Lung microvascular endothelial cell (primary cell): ENCODE results near the gene EIF5A. TPM values are rescaled to one million over a fixed set of nuclear protein-coding genes. Genes with fewer than 3 reads are reported as not detected.
"Not testable (repeated sequence)": the region's sequence is repeated elsewhere in the genome, so short reads cannot be mapped to it uniquely, and the experiment has no call there.

Source experiments
- DNase-seq, 2 donors: peaks; one replicate each; pipeline versions ENCODE4 v3.0.0 to v3.0.0-alpha.2; 2010; ENCODE audit warnings: low read depth in 2 of 2
- total RNA-seq: library from RNA; depleted of rRNA; stranded (reverse); fragments of >200 nt; gene quantifications from 2 replicates; pipeline ENCODE4 v1.2.1, GENCODE V29; 2014

Gene EIF5A
- total RNA-seq, 1 donor from 2014 or later, result 385 TPM

DNA sequence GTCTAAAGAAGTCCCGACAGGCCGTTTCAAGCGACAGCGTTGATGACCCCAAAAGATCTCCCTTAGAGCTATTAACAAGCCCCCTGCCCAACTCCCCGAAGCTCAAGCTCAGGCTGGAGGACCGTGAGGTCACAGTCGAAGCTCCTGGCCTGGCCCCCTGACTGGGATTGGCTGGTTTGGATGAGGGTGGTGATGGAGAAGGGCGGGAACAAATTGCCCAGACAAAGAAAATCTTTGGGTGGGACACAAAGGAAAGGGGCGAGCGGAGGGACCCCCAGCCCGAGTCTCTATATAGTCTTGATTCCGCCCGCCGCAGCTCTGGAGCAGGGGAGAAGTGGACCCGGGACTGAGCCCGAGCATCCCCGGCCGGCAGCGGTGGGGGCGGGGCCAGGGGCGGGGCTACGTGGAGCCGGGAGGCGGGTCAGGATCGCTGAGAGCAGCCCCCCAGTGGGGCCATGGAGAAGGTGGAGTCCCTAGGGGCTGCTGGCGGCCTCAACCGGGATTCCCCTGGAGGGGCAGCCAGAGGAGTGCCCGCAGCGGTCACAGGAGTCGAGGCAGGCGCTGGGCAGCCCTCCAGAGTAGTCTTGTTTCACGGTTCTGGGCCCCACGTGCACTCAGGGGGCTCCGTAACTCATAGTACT lies 22.7 kb downstream of the EIF5A start:
- peak; percentile 79 to 80 for DNase-seq

DNA sequence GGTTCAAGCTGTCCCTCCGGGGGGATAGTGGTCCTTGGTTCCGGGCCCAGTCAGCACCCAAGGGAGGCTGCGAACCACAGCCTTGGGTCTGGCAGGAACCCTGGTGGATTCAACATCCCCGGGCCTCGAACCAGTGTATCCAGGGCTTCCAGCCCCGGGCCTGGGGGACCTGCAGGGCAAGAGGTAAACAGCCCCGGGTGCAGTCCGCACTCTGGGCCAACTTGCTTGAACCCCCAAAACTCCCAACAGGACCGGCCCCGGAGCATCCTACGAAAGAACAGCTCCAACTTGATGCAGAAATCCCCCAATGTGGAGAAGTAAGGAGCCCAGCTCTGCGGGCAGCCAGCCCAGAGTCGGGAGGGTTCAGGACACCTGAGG lies 23.2 kb downstream of the EIF5A start:
- no peak for DNase-seq

DNA sequence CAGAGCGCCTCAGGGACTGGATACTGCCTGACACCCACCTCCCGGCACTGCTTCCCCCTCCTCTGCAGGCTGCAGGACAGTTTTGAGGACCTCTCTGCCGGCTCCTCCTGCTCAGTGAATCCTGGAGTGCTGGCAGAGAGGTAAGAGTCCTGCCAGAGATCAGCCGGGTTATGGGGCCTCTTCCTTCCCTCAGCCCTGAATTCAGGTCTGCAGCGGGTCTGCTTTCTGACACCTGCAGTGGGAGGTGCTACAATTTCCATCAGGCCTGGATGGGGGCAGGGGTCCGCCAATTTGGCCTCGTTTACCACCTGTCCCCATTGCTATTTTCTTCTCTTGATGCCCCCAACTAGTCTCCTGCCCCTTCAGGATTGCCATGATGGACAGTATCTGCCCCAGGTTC lies 24.7 kb downstream of the EIF5A start:
- DNase-seq, result no peak

DNA sequence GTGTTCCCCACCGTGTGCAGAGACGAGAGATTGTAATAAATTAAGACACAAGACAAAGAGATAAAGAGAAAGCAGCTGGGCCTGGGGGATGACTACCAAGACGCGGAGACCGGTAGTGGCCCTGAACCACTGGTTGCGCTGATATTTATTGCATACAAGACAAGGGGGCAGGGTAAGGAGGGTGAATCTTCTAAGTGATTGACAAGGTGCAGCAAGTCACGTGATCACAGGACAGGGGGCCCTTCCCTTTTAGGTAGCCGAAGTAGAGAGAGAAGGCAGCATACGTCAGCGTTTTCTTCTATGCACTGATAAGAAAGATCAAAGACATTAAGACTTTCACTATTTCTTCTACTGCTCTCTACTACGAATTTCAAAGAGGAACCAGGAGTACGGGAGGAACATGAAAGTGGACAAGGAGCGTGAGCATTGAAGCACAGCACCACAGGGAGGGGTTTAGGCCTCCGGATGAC lies 25.2 kb downstream of the EIF5A start:
- DNase-seq, result not testable (repeated sequence)

DNA sequence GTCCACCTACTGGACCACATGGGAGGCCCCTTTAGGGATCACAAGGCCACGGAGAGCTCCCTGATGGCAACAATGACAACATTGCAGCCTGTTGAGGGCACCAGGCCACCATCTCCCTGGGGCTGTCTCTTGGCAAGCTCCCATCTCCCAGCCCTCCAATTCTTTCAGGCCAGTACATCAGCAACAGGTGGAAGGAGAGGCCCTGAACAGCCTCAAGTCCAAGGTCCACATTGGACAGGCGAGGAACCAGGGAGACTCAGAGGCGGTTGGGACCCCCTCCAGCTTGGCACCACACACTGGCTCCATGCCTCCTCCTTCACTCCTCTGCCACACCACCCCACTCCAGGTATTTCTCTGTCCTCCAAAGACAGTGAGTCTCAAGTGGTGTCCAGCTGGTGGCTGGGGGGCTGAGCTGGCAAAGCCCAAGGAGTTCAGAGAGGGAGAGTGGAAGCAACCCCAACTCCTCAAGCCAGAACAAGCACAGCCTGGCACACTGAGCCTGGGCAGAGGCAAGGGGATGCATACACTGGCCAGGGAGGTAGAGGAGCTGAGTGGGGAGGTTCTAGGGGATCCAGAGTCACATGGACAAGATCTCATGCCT lies 27.6 kb downstream of the EIF5A start:
- no peak for DNase-seq

DNA sequence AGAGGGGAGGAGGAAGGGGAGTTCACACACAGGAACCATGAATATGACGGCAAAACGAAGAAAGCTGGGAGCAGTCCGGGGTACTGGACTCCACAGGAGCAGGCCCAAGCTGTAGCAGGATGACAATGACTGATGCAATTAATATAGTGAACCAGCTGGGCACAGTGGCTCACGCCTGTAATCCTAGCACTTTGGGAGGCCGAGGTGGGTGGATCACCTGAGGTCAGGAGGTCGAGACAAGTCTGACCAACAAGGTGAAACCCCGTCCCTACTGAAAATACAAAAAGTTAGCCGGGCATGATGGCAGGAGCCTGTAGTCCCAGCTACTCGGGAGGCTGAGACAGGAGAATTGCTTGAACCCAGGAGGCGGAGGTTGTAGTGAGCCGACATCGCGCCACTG lies 28.3 kb downstream of the EIF5A start:
- not testable (repeated sequence) for DNase-seq

DNA sequence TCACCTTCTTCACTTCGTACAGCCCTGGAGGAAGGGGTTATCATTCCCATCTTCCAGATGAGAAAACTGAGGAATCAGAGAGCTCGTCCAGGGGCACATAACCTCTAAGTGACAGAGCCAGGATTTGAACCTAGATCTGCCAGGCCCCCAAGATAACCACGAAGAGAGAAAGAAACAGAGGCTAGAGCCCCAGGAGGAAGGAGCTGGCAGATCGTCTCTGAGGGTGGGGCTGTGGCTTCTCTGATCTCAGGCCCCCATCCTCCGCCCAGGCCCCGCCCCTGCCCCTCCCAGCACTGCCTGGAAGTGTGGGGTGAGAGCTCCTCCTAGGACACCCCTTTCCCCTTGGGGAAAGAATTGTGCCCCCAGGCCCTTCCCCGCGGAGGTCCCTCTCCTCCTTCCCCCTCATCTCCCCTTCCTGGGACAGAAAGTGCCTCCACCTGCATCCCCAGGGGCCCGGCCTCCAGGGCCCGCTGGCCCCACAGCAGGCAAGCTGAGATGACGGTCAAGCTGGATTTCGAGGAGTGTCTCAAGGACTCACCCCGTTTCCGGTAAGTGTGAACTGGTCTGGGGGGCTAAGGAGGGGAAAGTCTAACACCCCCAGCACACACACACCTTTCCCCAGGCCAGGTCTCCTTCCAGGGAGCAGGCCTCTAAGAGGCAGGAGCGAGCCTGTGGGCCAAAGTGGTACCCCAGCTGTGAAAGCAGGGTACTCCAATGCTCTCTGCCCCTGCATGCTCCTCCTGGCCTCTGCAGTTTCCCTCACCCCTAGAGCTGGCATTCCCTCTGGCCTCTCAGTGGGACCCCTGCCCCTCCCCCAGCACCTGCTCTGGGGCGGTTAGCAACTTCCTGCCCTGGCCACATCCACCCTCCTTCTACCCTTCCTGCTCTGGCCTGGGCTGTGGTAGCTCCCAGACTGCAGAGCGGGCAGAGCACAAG lies 29.1 kb downstream of the EIF5A start, which contains the start of gene ACAP1:
TSS of gene ACAP1 (plus strand) at position 290 of the 936 bp plus-strand sequence. CDS start at position 496, 206 bp downstream.
- DNase-seq, result no peak

DNA sequence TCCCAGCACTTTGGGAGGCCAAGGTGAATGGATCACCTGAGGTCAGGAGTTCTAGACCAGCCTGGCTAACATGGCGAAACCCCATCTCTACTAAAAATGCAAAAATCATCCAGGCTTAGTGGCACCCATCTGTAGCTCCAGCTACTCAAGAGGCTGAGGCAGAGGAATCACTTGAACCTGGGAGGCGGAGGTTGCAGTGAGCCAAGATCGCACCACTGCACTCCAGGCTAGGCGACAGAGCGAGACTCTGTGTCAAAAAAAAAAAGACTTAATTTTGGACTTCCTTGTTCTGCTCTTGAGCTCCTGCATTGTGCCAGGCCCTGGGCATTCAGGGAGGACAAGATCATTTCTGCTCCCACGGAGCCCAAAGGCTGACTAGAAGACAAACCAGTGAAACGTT lies 30.2 kb downstream of the EIF5A start:
- not testable (repeated sequence) for DNase-seq

DNA sequence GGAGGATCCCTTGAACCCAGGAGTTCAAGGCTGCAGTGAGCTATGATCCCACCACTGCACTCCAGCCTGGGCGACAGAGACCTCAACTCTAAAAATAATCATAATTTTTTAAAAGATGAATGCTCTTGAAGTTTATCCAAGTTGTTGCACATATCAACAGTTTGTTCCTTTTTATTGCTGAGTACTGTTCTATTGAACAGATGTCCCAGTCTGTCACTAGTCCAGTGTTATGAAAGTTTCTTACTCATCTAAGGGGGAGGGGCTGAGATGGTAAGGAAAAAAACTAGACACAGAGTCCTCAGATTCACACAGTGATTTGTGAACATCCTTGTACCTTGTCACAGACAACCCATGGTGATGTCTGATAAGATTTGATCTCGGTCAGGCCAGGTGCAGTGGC lies 32.8 kb downstream of the EIF5A start:
- DNase-seq, result no peak

DNA sequence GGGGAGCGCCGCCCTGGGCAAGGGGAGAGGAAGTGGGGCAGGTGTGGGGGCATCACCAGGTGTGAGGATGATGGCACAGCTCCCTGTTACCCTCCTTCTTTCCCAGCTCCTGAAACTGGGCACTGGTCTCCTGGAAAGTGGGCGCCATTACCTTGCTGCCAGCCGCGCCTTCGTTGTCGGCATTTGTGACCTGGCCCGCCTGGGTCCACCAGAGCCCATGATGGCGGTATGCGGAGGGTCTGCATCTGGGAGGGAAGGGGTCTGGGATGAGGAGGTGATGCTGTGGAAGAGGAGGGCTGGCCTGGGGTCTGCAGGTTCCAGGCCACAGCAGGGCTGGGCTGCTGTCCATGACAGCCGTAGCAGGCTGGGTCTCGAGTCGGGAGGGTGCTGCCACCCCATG lies 34.4 kb downstream of the EIF5A start:
- DNase-seq, result no peak

DNA sequence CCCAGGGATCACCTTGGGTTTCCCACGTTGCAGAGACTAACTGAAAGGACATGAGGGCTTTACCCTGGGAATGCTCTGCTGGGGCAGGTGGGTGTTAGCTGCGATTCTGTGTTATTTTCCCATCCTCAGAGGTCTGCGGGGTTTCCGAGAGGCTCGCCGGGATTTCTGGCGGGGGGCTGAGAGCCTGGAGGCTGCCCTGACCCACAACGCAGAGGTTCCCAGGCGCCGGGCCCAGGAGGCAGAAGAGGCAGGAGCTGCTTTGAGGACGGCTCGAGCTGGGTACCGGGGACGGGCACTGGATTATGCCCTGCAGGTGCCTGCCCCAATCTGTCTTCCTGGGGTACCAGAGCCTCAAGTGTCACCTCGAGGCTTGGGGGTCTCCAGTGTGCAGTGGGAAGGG lies 35.8 kb downstream of the EIF5A start:
- DNase-seq, result no peak

DNA sequence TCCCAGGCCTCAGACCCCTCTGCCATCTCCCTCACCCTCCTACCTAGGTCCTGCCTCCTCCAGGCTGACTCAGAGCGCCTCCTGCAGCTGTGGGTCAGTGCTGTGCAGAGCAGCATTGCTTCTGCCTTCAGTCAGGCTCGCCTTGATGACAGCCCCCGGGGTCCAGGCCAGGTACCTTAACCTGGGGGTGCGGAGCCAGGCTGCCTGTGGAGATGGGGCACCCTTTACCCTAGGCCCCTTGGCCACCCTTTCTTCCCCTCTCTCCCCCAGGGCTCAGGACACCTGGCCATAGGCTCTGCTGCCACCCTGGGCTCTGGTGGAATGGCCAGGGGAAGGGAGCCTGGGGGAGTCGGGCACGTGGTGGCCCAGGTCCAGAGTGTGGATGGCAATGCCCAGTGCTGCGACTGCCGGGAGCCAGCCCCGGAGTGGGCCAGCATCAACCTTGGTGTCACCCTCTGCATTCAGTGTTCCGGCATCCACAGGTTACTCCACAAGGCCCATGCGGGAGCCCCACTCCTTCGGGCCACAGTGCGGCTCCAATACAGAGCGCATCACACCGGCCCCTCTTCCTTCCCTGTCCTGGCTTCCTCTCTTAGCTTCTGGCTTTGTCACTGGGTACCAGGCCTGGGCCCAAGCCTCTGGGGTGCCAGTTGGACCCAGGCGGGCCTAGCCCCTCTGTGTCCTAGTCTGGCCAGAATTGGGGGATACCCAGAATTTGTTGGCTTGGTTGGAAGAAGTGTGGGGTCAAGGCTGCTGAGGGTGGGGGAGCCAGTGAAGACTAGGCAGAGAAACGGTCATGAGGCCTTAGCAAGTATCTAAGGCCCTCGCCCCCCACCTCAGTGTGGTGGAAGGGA lies 39.6 kb downstream of the EIF5A start:
- DNase-seq, result no peak

DNA sequence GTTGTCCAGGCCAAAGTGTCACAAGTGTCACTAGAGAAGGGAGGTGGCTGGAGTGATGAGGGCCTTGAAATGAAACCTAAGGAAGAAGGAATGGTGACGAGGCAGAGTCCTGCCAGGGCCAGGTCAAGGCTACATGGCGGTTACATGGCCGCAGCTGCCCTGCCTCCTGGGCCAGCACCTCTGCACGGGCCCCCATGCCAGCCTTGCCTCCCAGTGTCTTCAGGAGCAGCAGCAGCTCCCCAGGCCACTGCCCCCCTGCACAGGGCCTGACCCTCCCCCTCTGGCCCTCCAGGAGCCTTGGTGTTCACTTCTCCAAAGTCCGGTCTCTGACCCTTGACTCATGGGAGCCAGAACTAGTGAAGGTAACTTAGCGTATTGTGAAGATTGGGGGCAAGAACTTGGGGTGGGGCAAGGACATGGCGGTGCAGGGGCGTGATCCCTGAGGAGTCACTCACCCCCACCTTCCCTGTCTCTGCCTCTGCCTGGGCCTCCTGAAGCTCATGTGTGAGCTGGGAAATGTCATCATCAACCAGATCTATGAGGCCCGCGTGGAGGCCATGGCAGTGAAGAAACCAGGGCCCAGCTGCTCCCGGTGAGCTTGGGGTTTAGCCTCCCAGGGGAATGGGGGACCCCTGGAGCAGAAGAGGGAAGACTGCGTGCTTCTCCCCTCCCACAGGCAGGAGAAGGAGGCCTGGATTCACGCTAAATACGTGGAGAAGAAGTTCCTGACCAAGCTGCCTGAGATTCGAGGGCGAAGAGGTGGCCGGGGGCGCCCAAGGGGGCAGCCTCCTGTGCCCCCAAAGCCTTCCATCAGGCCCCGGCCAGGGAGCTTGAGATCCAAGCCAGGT lies 40.4 kb downstream of the EIF5A start:
- DNase-seq, result no peak

DNA sequence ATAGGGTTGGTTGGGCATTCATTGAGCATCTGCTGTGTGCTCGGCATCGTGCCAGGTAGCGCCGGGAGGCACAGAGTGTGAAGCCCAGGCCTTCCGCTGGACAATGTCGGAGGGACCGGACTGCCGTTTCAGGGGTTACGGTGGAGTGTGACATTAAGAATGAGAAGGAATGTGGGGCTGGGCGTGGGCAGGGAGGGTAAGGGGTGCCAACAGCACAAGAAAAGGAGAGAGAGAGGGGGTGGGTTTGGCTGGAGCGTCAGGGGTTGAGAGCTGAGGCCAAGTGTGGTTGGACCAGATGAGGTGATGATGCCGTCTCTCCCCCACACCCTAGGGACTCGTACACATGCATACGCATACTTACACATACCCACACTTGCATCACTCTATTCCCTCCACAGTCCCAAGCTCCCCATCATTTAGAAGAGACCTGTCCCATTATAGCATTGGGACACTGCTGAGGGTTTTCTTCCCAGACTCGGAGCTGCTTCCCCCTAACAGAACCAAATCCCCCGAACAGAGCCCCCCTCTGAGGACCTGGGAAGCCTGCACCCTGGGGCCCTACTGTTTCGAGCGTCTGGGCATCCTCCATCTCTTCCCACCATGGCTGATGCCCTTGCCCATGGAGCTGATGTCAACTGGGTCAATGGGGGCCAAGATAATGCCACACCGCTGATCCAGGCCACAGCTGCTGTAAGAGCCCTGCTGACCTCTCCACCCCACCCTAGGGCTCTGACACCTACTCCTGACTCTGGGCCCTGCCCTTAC lies 41.2 kb downstream of the EIF5A start:
- DNase-seq, result no peak

DNA sequence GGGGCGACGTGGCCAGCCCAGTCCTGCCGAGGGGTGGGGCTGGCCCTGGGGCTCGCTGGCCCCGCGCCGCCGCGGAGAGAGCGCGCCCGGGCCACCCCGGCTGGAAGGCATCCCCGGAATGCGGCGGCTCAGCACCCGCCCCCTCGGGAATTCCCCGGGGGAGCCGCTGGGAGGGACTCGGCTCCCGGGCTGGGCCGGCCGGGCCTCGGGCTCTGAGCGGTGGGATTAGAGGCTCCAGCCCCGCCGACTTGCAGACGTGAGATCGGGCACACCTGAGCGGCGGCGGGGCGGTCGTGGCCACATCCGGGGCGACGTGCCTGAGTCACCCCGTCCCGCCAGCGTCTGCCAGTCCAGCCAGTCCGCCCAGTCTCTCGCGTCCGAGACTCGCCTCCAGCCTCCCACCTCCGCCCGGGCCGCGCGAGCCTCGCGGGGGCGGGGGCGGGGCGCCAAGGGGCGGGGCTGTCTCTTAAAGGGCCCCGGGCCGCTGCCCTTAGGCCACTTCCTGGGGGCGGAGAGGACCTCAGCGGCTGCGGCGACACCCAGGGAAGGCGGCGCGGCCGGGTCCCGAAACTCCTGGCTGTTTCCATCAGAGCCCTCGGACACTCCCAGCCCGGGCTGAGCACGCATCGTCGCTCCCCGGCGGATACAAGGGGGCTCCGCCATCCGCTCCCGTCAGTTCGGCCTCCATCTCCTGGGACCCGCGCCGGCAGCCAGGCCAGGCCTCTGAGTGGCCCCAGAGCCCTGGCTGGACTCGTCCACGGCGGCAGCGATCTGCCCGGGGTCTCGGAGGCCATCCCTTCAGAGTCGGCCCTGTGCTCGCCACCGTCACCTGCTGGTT lies 44.5 kb downstream of the EIF5A start, which contains the start of gene KCTD11:
TSS of gene KCTD11 (plus strand) at position 498 of the 838 bp plus-strand sequence.
- DNase-seq, result peak; percentile 72 to 75

DNA sequence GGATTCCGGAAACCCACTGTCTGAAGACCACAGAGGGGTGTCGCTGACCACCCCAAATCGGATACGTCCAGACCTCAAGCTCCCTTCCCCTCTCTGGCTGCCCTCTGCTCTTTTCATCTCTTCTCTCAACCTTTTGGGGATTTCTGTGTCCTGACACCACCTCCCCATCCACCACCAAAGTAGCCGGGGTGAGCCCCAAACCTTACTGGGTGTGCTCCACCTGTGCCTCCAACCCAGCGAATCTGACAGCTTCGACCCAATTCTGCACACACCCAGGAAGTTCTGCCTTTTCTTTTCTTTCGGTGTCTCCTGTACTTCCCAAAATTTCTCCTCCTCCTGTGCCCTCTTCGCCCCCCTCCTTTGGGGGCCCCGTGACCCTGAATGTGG lies 45.1 kb downstream of the EIF5A start:
- no peak for DNase-seq

DNA sequence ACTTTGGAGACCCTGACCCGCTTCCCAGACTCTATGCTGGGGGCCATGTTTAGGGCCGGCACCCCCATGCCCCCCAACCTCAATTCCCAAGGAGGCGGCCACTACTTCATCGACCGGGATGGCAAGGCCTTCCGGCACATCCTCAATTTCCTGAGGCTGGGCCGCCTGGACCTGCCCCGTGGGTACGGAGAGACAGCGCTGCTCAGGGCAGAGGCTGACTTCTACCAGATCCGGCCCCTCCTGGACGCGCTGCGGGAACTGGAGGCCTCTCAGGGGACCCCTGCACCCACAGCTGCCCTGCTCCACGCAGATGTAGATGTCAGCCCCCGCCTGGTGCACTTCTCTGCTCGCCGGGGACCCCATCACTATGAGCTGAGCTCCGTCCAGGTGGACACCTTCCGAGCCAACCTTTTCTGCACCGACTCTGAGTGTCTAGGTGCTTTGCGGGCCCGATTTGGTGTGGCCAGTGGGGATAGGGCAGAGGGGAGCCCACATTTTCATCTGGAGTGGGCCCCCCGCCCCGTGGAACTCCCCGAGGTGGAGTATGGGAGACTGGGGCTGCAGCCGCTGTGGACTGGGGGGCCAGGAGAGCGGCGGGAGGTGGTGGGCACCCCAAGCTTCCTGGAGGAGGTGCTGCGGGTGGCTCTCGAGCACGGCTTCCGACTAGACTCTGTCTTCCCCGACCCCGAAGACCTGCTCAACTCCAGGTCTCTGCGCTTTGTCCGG lies 45.6 kb downstream of the EIF5A start:
- no peak for DNase-seq

DNA sequence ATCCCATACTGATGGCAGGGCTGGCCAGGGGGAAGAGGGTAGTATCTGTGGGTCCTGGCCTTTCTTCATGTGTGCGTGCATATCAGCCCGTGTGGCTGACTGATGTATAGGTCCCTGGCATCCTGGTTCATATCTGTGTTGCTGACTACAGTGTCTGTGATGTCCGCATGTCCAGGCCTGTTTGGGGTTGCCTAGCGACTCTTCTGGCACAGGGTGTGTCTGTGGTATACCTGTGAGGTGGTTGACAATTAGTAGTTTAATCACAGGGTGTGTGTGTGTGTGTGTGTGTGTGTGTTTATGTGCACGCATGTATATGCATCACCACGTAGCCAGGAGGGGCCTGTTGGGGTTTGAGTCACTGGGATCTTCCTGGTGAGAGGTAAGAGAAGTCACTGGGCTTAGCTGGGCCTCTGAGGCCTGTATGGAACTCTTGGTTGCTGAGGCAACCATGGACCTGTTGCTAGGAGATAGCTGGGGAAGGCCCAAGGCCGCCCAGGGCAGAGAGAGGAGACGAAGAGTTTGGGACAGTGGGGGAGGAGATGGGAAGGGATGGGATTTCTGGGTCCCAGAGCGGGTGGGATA lies 46.9 kb downstream of the EIF5A start:
- peak in 1 of 2 donors; percentile 28 for DNase-seq
